CD8-positive, alpha-beta memory T cell (primary cell): ENCODE measurements around the gene PRKAR1B. TPM values are rescaled to one million over a fixed set of nuclear protein-coding genes. Genes with fewer than 3 reads are reported as not detected.
"Not testable (repeated sequence)": the region's sequence is repeated elsewhere in the genome, so short reads cannot be mapped to it uniquely, and the experiment has no call there.

Source experiments
- CTCF ChIA-PET: fragments of 350-600 bp; sonication (Branson Sonifier 250); formaldehyde crosslinking; loops from one replicate; lab custom pipeline; 2021; ENCODE audit warnings: antibody characterized with exemption; lab: Charles Lee
- POLR2A ChIA-PET: fragments of 350-600 bp; sonication (Branson Sonifier 250); formaldehyde crosslinking; loops from one replicate; lab custom pipeline; 2021; ENCODE audit warnings: antibody characterized with exemption; lab: Charles Lee
- DNase-seq, 5 donors: peaks; one replicate each; pipeline versions ENCODE4 v3.0.0 to v3.0.0-alpha.2; 2020 to 2022; ENCODE audit warnings: mixed read lengths in 1 of 5
- H3K27ac ChIP-seq: one replicate; pipeline ENCODE4 v1.7.0; 2013; ENCODE audit warnings: low read depth, mild to moderate bottlenecking, low read length, moderate library complexity
- H3K27me3 ChIP-seq: 2 replicates; pipeline ENCODE4 v1.7.0; 2013; ENCODE audit warnings: low read length, mild to moderate bottlenecking; ENCODE audit not compliant: insufficient read depth, poor library complexity, severe bottlenecking
- H3K36me3 ChIP-seq: 2 replicates; pipeline ENCODE4 v1.7.0; 2013; ENCODE audit warnings: mild to moderate bottlenecking, low read length, moderate library complexity; ENCODE audit not compliant: insufficient read depth
- H3K4me1 ChIP-seq: 2 replicates; pipeline ENCODE4 v1.7.0; 2013; ENCODE audit warnings: mild to moderate bottlenecking, low read length, moderate library complexity; ENCODE audit not compliant: insufficient read depth
- H3K4me3 ChIP-seq: 2 replicates; pipeline ENCODE4 v1.7.0; 2013; ENCODE audit warnings: mild to moderate bottlenecking, low read length
- H3K9me3 ChIP-seq: 2 replicates; pipeline ENCODE4 v1.7.0; 2013; ENCODE audit warnings: mild to moderate bottlenecking, low read length
- H3K27ac Mint-ChIP-seq, 8 donors: one replicate each; pipeline ENCODE4 v1.8.0; 2020 to 2021; ENCODE audit warnings: mixed read lengths in 8 of 8, mild to moderate bottlenecking in 6 of 8, inconsistent platforms in 3 of 8, moderate library complexity in 3 of 8
- H3K27me3 Mint-ChIP-seq, 2 donors: one replicate each; pipeline ENCODE4 v1.8.0; 2020 to 2021; ENCODE audit warnings: mixed read lengths in 2 of 2, mild to moderate bottlenecking in 1 of 2, moderate library complexity in 1 of 2
- H3K36me3 Mint-ChIP-seq, 3 donors: one replicate each; pipeline ENCODE4 v1.8.0; 2020 to 2021; ENCODE audit warnings: mixed read lengths in 3 of 3, inconsistent platforms in 1 of 3, mild to moderate bottlenecking in 1 of 3
- H3K4me1 Mint-ChIP-seq, 3 donors: one replicate each; pipeline ENCODE4 v1.8.0; 2020 to 2021; ENCODE audit warnings: mixed read lengths in 3 of 3, inconsistent platforms in 1 of 3, mild to moderate bottlenecking in 1 of 3
- H3K4me3 Mint-ChIP-seq, 7 donors: one replicate each; pipeline ENCODE4 v1.8.0; 2020 to 2021; ENCODE audit warnings: mixed read lengths in 7 of 7, mild to moderate bottlenecking in 6 of 7, moderate library complexity in 4 of 7, inconsistent platforms in 2 of 7
- H3K9me3 Mint-ChIP-seq, 5 donors: one replicate each; pipeline ENCODE4 v1.8.0; 2020 to 2022; ENCODE audit warnings: mixed read lengths in 5 of 5, mild to moderate bottlenecking in 3 of 5, moderate library complexity in 2 of 5, inconsistent platforms in 1 of 5
- polyA plus RNA-seq: library from polyadenylated mRNA; unstranded; fragments of 300-500 nt; fragmentation: Illumina TruSeq; gene quantifications from one replicate; pipeline ENCODE4 v1.2.3, GENCODE V29; 2021
- total RNA-seq, 2 experiments: library from RNA; stranded (reverse); gene quantifications; one replicate each; pipeline ENCODE4 v1.2.3, GENCODE V29; 2021

PRKAR1B gene
- total and polyA plus RNA-seq, 3 experiments from 2014 or later = 8.1 to 32.4 (median 28.3) TPM

- Histone ChIP-seq H3K36me3 (no peaks in the 10 kb centered on the region), H3K4me3 (peak overlapping the region; percentile 5), H3K4me1 (peaks cover 45% of the 10 kb centered on the region), H3K27me3 (no peaks in the 10 kb centered on the region), H3K27ac (peak overlapping the region; percentile 58), H3K9me3 (peaks cover 15% of the 10 kb centered on the region)
- POLR2A ChIA-PET = interaction anchor here (0.6 to 1.0 kb wide), 4 partner anchors 15 to 274 kb away, joined by 3 to 4 read pairs (median 4); no protein-coding TSS in a partner anchor
- DNase-seq = peak in 1 of 5 donors; percentile 35
- H3K4me3 Mint-ChIP-seq = peak overlapping the region in 5 of 7 donors; percentile 86 to 90 (median 88)
- H3K27me3 Mint-ChIP-seq = no peaks in the 10 kb centered on the region
- H3K4me1 Mint-ChIP-seq = peaks cover 40 to 53% (median 52%) of the 10 kb centered on the region in 3 donors
- peak overlapping the region; percentile 97 to 100 (median 100) for H3K27ac Mint-ChIP-seq
- peaks cover 8 to 30% (median 20%) of the 10 kb centered on the region in 5 donors for H3K9me3 Mint-ChIP-seq
- CTCF ChIA-PET = interaction anchor here (1.0 to 1.1 kb wide), 2 partner anchors 15 to 17 kb away, joined by 3 to 4 read pairs; no protein-coding TSS in a partner anchor
- peaks cover 4 to 31% (median 16%) of the 10 kb centered on the region in 3 donors for H3K36me3 Mint-ChIP-seq
Observed at GRCh38 chr7:619368-619840, 107.7 kb downstream of the PRKAR1B start.

GRCh38 chr7:618539-619367 is 108.3 kb downstream of the PRKAR1B start:
- Histone ChIP-seq H3K27ac (peak overlapping the region; percentile 58), H3K36me3 (no peaks in the 10 kb centered on the region), H3K9me3 (peaks cover 15% of the 10 kb centered on the region), H3K27me3 (no peaks in the 10 kb centered on the region), H3K4me1 (peaks cover 50% of the 10 kb centered on the region), H3K4me3 (peak overlapping the region; percentile 5)
- CTCF ChIA-PET = interaction anchor here (0.9 to 1.7 kb wide), 5 partner anchors 14 to 18 kb away, joined by 3 to 5 read pairs (median 4); no protein-coding TSS in a partner anchor
- Mint-ChIP-seq H3K27ac (peak overlapping the region; percentile 97 to 100 (median 100)), H3K27me3 (no peaks in the 10 kb centered on the region), H3K4me1 (peaks cover 40 to 54% (median 53%) of the 10 kb centered on the region in 3 donors), H3K36me3 (peaks cover 4 to 30% (median 16%) of the 10 kb centered on the region in 3 donors), H3K4me3 (peak overlapping the region; percentile 79 to 90 (median 88)), H3K9me3 (peaks cover 7 to 28% (median 20%) of the 10 kb centered on the region in 5 donors)
- DNase-seq = peak; percentile 57 to 91 (median 85)
- POLR2A ChIA-PET = interaction anchor here (0.6 to 4.3 kb wide), 4 partner anchors 14 to 273 kb away, joined by 3 to 40 read pairs (median 4); no protein-coding TSS in a partner anchor

DNA sequence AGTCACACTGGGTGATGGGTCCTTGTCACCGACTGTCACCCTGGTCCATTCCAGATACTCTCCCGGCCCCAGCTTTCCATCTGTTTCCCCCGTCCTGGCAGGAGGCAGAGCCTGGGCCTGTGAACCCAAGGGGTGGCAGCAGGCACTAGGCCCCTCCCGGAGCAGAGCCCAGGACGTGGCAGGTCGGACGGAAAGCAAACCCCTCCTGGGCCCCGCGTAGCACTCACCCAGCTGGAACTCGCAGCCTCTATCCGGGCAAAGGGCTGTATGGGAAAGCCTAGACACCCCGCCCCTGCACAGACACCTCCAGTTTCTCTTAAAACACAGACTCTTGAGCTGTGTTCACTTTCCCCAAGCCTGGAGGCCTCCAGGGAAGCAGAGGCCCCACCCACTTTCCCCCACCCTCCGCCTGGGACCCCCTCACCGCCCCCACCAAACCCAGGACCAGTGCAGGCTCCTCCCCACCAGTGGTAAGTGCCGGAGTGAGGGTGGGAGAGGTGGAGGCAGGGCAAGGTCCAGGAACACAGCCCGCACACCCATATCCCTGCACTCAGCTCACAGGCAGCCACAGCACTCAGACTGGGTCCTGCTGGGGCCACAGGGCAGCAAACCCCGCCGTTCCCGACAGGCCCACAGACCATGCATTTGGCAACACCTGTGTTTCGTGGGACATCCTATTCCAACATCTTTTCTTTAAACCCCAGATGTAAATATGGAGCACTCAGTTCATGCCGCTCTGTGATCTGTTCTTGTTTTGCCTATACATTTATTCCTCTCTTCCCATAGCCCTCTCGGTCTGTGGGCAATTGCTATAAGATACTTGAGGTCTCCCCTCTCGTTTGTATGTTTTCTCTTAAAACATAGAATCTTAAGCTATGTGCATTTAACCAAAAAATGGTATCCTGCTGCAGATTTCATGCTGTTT is 109.2 kb downstream of the PRKAR1B start:
- no peaks in the 10 kb centered on the region for H3K27me3 ChIP-seq
- H3K4me1 ChIP-seq = peaks cover 53% of the 10 kb centered on the region
- Mint-ChIP-seq H3K4me1 (peaks cover 41 to 58% (median 53%) of the 10 kb centered on the region in 3 donors), H3K36me3 (peaks cover 4 to 25% (median 14%) of the 10 kb centered on the region in 3 donors), H3K9me3 (peaks cover 4 to 26% (median 20%) of the 10 kb centered on the region in 5 donors), H3K4me3 (peak overlapping the region; percentile 79 to 90 (median 88)), H3K27ac (peak overlapping the region; percentile 97 to 100 (median 100)), H3K27me3 (no peaks in the 10 kb centered on the region)
- CTCF ChIA-PET = interaction anchor here (0.9 to 1.7 kb wide), 3 partner anchors 14 to 19 kb away, joined by 3 to 5 read pairs (median 5); no protein-coding TSS in a partner anchor
- H3K36me3 ChIP-seq = no peaks in the 10 kb centered on the region
- POLR2A ChIA-PET = interaction anchor here (0.6 to 4.3 kb wide), 3 partner anchors 8 to 38 kb away, joined by 3 to 40 read pairs (median 3); no protein-coding TSS in a partner anchor
- H3K9me3 ChIP-seq = peaks cover 15% of the 10 kb centered on the region
- DNase-seq = peak in 1 of 5 donors; percentile 49
- H3K27ac ChIP-seq = peak overlapping the region; percentile 58
- peak overlapping the region; percentile 25 for H3K4me3 ChIP-seq

GRCh38 chr7:613442-614140 is 113.5 kb downstream of the PRKAR1B start:
- no peak for DNase-seq
- no peaks in the 10 kb centered on the region for H3K27me3 Mint-ChIP-seq
- Histone ChIP-seq H3K36me3 (no peaks in the 10 kb centered on the region), H3K4me3 (no peak overlapping the region), H3K27ac (no peak overlapping the region), H3K4me1 (peaks cover 56% of the 10 kb centered on the region), H3K27me3 (no peaks in the 10 kb centered on the region), H3K9me3 (no peaks in the 10 kb centered on the region)
- POLR2A ChIA-PET = interaction anchor here (1.1 kb wide), 1 partner anchor 9 kb away, joined by 5 read pairs; no protein-coding TSS in a partner anchor
- peaks cover 52 to 65% (median 64%) of the 10 kb centered on the region in 3 donors for H3K4me1 Mint-ChIP-seq
- H3K27ac Mint-ChIP-seq = peak overlapping the region in 4 of 8 donors; percentile 72 to 100 (median 90)
- CTCF ChIA-PET = no interaction called here
- H3K36me3 Mint-ChIP-seq = peaks cover 1 to 9% (median 6%) of the 10 kb centered on the region in 3 donors
- peak overlapping the region in 1 of 7 donors; percentile 19 for H3K4me3 Mint-ChIP-seq
- peaks cover 0 to under 1% (median 0%) of the 10 kb centered on the region in 5 donors for H3K9me3 Mint-ChIP-seq

GRCh38 chr7:611837-612236 is 115.2 kb downstream of the PRKAR1B start:
- H3K9me3 ChIP-seq, CTCF ChIA-PET, H3K4me3 ChIP-seq, H3K36me3 ChIP-seq, DNase-seq, H3K4me3 Mint-ChIP-seq, H3K36me3 Mint-ChIP-seq, H3K9me3 Mint-ChIP-seq, POLR2A ChIA-PET, H3K27me3 ChIP-seq, H3K27me3 Mint-ChIP-seq, H3K27ac ChIP-seq: not testable (repeated sequence)
- H3K4me1 ChIP-seq = peaks cover 50% of the 10 kb centered on the region
- Mint-ChIP-seq H3K27ac (peak overlapping the region; percentile 1 to 98 (median 88)), H3K4me1 (peaks cover 48 to 61% (median 55%) of the 10 kb centered on the region in 3 donors)

DNA sequence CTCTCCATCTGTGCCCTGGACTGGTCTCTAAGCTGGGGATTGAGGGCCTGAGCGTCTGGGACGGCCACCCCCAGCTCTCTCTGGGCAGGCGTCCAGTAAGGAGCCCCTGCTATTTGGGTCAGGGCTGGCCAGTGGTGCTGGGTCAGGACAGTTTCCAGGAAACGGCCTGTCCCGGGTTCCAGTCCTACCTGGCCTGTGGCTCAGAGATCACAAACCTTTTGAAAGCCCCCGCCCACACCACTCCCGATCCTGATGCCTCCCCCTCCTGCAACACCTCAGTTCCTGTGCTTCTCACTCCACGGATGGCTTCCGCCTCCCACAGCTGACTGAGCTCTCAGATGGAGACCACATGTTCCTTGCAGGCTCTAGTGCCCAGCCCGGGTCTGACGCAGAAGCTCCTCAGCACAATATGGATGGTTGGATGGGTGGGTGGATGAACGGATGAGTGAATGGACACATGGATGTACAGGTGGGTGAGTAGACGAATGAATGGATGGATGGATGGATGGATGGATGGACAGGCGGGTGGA is 115.7 kb downstream of the PRKAR1B start:
- Histone ChIP-seq H3K4me1 (peaks cover 45% of the 10 kb centered on the region), H3K9me3 (no peaks in the 10 kb centered on the region), H3K36me3 (no peaks in the 10 kb centered on the region), H3K27ac (peak overlapping the region; percentile 74), H3K27me3 (no peaks in the 10 kb centered on the region), H3K4me3 (peak overlapping the region; percentile 12)
- H3K27me3 Mint-ChIP-seq = no peaks in the 10 kb centered on the region
- DNase-seq = peak in 1 of 5 donors; percentile 40
- H3K36me3 Mint-ChIP-seq = peaks cover 0 to 9% (median 7%) of the 10 kb centered on the region in 3 donors
- peak overlapping the region in 1 of 7 donors; percentile 8 for H3K4me3 Mint-ChIP-seq
- H3K4me1 Mint-ChIP-seq = peaks cover 44 to 57% (median 51%) of the 10 kb centered on the region in 3 donors
- no peaks in the 10 kb centered on the region for H3K9me3 Mint-ChIP-seq
- ChIA-PET CTCF (no interaction called here), POLR2A (no interaction called here)
- H3K27ac Mint-ChIP-seq = peak overlapping the region; percentile 1 to 100 (median 94)
